HL-60/S4 treated with retinoic acid at 250 ng/mL for 4 days and 3 days (cell line): Measurements from ENCODE around the gene HTRA2.

ENCODE experiments used
- in situ Hi-C: fragments of 300-500 bp; cut with MboI; formaldehyde crosslinking; loops from 2 replicates; pipeline ENCODE4 v1.7.0; 2022; ENCODE audit warnings: low sequenced_read_pairs

Gene HTRA2

DNA sequence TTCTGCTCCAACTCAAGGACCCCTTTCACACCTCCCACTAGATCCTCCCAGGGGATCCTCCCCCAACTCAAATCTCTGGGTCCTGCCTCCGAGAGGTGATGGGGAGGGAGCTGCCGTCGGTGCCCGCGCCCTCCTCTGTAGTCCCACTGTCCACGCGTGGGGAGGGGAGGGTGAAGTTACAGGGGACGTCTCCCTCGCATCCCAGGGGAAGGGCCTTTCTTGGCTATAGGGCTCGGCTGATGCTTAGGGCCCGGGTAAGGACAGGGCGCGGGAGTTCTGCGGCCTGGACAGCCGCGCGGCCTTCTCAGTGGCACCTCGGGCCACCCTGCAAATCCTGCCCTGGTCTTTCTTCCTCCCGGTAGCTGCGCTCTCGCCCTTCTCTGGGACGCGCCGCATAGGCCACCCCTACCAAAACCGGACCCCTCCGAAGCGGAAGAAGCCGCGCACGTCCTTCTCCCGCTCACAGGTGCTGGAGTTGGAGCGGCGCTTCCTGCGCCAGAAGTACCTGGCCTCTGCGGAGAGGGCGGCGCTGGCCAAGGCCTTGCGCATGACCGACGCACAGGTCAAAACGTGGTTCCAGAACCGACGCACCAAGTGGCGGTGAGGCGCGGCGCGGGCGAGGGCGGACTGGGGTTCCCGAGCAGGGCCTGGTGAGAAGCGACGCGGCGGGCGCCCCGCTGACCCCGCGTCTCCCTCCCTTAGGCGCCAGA lies 14.3 kb upstream of the HTRA2 start:
- in situ Hi-C loops = no loop called here

DNA sequence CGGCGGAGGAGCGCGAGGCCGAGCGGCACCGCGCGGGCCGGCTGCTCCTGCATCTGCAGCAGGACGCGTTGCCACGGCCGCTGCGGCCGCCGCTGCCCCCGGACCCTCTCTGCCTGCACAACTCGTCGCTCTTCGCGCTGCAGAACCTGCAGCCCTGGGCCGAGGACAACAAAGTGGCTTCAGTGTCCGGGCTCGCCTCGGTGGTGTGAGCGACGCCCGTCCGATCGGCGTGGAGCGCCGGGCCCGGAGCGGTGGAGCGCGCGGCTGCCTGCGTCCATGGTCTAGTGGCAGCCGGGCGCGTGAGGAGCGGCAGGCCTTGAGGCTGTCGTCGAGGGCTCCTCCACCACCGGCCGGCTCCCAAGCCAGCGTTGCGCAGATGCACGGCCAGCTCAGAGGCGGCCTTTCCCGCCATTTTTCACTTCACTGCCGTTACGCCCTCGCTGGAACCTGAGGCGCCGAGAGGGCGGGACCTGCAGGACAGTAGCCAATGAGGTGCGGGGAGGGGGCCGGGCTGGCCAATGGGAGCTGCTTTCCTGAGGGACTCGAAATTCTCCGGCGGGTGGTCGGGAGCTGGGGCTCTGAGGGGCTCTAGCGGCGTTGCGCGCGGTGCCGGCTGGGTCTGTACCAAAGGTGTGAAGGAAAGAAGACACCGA lies 13.6 kb upstream of the HTRA2 start:
- in situ Hi-C loops = no loop called here

DNA sequence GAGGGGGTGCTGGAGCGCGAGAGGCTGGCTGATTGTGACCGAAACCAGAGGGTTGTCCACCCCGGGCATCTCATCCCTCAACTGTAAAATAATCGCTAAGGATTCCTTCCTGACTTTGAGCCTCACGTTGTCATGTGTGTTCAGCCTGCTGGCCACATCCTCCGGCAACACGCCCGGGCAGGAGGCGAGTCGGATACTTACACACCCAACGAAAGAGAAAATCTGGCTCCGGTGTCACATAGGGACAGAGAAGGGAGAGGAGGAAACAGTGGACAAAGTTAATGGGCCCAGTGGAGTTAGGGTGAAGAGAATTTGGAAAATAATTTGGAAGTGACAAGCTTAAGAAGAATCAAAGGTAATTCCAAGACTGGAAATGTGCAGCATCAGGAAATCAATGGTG lies 13.1 kb upstream of the HTRA2 start:
- in situ Hi-C loops = no loop called here

DNA sequence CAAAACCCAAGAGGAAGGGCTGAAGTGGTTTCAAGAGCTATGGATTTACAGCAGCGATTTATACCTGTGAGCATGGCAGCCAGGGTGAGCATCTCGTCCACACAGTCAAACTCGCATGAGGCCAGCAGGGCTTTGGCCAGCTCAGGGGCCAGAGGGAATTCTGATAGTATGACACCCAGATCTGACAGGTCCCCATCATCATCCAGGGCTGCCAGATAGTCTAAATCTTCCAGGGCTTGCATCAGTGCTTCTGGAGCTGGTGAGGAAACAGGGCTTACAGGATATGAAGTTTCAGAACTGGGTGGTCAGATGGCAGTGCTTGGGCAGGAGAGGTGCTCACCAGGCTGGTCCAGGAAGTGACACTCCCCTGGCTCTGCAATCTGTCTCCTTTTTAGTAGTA lies 7.2 kb upstream of the HTRA2 start:
- in situ Hi-C loops = no loop called here

DNA sequence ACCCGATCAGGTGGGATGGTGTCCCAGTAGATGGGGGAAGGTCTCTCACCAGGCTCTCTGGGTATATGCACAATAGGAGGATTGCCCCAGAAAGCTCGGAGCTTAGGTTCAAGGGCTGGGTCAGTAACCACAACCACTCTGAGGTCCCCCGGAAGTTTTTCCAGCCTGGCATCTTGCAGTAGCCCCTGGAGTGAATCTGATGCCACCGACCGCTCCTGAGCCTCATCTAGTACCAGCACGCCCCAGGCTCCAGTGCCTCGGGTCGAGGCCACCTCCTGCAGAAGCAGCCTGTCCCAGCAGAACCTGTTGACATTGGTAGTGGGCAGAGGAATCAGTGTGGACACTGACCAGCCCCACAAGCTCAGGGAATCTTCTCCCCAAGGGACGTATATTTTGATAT lies 5.7 kb upstream of the HTRA2 start:
- in situ Hi-C loops = no loop called here

DNA sequence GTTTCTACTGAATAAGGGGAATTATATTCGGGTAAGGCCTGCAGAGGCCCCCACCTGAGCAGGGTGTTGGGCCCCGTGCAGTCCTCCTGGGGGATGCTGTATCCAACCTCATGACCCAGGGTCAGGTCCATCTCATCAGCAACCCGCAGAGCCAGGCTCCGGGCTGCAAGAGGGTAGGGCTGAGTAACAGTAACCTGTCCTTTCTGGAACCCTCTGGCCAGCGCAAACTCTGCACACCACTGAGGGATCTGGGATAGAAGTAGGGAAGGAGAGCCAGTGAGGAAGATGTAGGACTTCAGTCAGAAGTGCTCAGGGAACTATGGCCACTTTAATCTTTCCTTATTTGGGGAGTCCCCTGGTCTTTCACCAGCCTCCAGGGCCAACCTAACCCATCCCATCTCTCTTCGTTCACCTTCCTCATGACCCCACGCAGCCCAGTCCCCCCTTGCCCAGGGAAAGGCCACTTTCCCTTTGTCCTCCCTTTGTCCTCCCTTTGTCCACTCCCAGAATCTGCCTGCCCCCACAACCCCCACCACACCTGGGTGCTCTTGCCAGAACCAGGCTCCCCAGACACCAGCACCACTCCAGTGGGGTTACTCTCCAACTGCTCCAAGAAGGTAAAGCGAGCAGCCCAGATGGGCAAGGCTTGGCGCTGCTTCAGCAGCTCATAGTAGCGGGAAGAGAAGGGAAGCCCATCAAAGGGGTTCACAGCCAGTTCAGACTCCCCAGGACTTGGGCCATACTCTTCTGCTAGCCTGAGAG lies 4.6 kb upstream of the HTRA2 start:
- in situ Hi-C loops = no loop called here

DNA sequence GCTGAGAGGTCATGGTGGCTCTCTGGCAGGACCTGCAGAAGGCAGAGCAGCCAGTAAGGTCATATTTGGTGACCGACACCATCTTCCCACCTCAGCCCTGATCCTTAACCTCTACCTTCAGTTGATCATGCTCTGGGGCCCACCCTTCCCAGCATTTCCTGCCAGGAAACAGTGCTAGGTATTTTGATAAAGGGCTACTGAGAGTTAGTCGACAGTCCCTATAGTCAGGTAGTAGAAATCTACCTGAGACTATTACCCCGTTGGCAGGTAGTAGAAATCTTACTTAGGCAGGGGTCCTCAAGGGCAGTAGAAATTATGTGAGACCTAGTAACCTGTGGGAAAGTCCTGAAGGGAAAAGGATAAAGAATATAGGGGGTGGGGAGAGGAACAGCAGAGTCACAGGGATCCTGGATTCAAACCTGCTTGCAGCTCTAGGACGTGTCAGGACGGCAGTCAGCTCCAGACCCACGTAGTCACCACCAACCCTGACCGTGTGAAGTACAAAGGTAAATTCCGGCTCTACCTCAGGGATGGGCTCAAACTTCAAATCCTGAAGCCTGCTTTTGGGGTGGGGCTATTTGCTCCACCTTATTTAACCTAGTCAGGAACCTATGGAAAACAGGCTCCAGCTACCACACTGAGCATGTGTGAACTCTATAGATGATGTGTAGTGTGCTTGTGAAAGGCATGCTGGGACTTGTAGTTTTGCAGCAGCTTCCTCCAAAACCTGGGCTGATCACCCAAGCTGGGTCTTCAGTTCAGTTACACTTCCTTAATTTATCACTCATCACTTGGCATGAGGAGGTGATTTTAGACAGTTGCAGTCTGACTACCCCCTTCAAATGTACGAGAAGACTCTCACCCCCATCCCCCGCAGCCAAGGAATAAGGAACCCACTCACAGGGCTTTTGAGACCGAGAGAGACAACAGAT lies 3.8 kb upstream of the HTRA2 start, which contains the start of gene DQX1:
Gene DQX1, minus strand, starts transcription at position 515 of the 932 bp plus-strand sequence. Its CDS starts 502 bp downstream, at position 13.
- in situ Hi-C loops = no loop called here

DNA sequence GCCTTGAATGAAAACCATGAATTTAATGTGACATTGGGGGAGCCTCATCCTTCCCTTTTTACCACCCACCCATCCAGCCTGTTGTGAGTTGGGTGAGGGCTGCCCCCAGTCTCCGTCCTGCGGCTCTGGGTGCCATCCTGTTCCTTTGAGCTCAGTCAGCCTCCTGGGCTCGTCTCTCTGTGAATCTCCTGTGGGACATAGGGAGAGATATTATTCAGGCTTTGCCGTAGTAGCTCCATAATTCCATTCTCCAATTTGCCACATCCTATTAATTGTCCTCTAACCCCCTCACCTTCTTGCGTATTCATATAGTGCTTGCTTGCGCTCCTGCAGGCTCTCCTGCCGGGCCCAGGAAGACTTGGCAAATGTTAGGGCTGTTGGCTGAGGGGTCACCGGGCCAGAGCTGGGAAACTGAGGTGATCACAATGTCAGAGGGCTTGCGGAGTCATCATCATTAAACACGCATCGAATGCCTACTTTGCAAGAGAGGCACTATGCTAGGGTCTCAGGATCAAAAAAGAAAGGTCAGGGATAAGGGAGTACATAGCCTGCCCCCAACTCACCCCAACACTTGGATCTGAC lies 3.0 kb upstream of the HTRA2 start:
- in situ Hi-C loops = no loop called here

DNA sequence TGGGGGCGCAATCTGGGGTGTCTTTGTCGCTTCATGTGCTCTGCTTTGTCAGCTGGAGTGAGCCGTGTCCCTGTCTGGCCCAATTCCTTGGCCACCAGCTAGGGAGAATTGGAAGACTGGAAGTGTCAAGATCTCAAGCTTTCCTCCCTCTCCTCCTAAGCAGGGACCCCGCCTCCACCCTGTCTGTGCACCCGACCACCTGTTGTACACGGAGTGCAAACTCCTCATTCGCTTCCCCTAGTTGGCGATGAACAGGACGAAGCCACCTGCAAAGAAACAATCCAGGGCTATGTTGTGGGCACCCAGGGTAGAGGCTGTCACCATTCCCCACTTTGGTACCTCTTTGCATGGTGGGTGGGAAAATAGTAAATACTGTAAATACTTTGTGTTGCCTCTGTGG lies 2.0 kb upstream of the HTRA2 start:
- in situ Hi-C loops = no loop called here

DNA sequence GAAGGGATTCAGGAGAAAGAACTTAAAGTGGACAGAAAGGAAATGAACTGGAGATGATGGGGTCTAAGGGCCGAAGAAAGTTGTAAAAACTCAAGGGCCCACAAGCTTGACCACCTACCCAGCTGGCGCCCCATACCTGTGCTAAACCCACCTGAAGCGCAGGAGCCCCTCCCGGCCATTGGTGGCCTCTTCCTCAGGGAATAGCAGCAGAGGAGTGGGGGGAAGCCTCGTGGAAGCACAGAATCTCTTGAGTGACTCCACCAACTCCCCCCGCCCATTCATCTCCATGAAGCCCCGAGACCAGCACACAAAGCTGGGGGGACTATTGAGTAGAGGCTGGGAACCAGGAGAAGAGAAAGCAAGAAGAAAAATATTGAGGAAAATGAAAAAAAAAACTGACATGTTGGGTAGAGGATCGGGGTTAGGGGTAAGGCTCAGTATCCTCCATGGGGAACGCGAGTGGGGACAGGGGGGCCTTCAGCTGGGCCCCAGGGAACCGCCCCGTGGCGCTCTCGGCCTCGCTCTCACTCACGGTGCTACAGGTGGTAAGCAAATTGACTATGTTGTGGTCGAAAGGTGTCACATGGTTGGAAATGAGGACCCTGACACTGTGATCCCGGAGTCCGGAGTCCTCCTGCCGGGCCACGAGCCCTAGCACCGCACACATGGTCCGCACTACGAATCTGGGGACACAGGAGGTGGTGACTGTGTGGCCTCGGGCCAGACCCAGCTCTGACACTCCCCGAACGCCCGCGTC lies 955 bp upstream of the HTRA2 start:
- in situ Hi-C loops = no loop called here

DNA sequence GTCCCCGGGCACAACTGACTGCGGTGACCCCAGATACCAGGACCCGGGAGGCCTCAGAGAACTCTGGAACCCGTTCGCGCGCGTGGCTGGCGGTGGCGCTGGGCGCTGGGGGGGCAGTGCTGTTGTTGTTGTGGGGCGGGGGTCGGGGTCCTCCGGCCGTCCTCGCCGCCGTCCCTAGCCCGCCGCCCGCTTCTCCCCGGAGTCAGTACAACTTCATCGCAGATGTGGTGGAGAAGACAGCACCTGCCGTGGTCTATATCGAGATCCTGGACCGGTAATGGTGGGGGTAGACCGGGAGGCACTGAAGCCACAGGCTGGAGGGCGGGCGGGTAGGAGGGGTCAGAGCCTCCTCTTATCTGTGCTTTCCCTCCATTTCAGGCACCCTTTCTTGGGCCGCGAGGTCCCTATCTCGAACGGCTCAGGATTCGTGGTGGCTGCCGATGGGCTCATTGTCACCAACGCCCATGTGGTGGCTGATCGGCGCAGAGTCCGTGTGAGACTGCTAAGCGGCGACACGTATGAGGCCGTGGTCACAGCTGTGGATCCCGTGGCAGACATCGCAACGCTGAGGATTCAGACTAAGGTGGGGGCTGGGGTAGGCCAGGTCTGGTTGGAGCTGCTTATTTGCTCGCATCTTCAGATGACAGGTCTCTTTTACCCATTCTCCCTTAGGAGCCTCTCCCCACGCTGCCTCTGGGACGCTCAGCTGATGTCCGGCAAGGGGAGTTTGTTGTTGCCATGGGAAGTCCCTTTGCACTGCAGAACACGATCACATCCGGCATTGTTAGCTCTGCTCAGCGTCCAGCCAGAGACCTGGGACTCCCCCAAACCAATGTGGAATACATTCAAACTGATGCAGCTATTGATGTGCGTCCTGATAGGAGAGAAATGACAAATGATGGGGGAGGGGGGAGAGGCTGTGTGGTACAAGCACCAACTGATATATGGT lies 780 bp downstream of the HTRA2 start:
- in situ Hi-C loops = no loop called here

DNA sequence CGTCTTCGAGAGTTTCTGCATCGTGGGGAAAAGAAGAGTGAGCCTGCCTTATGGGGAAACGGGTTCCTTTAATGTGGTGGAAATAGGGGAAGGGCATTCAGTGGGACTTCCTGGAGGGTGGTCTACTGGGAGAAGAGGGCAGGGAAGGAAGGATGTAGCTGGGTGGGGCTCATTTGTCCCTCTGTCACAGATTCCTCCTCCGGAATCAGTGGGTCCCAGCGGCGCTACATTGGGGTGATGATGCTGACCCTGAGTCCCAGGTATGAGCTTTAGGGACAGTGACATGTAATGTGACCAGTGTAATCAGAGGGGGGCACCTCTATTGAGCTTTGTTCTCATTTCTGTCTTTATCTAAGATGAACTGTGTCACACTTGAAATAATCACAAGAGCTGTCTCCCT lies 1.9 kb downstream of the HTRA2 start:
- in situ Hi-C loops = no loop called here

DNA sequence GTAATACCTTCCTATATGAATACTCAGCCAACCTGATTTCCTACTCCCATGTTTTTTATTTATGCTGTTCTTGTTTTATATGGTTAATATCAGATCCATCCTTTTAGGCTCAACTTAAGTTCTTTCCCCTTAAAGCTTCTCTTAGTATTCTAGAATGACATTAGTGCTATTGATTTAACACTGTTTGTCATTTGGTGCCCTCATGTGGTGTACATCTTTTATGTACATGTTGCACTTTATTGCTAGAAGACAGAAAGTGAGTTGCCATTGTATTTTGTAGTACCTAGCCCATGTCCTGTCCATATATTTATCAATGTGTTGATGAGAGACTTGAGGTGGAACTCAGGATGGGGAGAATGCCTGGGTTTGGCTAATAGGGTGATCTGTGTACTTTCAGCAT lies 2.5 kb downstream of the HTRA2 start:
- in situ Hi-C loops = no loop called here

DNA sequence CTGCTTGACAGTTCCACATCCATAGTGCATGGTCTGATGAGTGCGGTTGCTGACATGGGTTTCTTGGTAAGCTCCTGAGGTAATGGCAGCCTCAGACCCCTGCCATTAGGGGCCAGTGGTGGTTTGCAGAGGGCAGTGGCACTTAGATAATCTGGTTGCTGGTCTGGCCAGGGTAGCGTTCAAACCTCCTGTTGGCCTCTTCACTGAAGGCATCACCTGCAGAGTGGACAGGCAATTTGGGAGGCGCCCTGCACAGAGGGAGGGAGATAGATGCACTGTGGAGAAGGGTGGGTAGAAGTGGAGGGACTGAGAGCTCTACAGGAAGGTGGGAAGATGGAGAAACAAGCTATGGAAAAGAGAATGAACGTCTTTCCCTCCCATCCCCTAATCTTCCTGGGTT lies 3.7 kb downstream of the HTRA2 start:
- in situ Hi-C loops = no loop called here

DNA sequence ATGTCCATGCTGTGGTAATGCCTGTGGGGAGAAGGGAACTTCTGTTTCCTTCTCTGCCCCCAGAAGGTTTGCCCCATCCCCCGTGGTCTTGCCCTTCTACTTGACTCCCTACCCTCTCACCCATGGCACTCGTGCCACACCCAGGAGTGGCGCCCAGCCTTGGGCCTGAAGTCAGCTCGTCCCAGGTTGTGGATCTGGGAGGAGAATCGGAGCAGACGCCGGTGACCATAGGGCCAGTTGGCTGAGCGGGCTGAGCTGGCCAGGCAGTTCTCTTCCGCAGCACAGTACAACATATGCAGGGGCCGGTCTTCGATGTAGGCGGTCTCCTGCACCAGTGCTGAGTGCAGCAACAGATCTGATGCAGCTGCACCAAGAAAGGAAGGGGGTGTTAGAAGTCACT lies 4.7 kb downstream of the HTRA2 start:
- in situ Hi-C loops = no loop called here

DNA sequence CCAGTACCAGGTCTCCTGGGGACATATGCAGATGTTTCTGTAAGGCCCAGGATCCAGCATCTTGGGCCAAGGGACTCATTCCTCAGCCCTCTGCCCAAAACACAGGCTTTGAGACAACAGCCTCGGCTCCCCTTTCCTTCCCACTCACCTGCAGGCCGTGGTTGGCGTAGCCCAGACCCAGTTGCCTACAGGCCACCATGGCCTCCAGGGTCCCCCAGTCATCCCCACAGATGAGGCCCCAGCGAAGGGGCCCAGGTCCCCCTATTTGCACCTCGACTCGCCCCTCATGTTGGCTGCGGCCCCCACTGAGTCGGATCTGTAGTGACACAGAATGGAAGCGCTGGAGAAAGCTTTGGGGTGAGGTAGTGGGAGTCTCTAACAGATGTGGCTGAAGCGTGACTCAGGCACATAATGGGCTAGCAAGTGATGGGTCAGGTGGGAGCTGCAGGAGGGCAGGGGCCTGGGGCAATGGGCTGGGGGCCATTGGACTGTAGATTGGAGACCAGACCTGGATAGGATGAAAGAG lies 5.8 kb downstream of the HTRA2 start:
- in situ Hi-C loops = no loop called here

DNA sequence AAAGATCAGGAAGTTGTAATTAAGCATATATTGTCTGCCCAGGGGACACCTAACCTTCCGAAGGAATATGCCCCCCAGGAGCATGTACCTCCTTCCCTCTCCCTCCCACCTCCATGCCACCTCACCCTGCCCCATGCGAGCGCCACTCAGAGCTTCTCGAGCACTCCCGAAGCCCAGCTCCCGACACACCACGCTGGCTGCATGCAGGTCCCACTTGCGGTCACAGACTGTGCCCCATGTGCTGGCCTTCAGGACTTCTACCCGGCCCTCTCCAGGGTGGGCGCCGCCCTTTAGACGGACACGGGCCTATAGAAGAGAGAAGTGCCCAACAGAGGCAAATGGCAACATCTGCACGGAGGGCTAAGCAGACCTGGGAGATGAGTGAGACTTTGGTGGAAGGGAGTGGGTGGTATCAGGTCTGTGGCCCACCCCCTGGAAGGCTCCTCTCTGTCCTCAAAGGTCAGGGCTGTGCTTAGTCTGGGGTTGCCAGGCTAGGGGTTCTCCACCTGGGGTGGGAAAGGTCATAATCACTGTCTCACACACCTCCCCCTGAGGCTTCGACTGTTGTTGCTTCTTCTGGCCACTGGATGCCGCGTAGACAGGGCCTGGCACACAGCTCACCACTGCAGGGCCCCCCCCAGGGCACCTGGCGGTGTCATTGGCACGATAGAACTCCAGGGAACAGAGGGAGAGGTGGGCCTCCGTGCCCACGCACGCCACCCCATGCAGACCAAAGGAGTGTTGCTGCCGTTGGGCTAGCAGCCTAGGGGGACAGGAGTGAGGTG lies 6.6 kb downstream of the HTRA2 start:
- in situ Hi-C loops = no loop called here

DNA sequence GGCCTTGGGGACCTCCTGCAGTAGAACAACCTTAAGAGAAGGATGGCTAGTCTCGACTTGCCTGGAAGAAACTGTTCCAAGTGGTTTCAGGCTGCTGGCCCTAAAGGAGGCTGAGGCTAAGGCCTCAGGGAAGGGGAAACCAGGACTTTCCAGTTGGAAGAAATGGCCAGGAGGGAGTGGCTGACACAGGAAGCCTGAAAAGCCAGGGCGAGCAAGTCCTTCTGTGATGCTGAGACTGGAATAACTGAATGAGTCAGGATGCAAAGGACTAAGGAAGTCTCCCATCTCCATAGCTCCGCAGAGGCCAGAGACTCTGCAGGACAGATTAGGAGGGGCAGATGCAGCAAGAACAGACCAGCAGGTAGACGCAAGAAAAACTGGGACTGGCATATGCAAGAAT lies 7.4 kb downstream of the HTRA2 start:
- in situ Hi-C loops = no loop called here
